ENCODE results near the gene AGAP2.

GRCh38 chr12:57746025-57746424, 7.5 kb upstream of the AGAP2 start:
- TF ChIP-seq CTCF (conservative IDR thresholded peaks at IDR 0.05) (no peak), ZFX (IDR thresholded peaks at IDR 0.05) (no peak)
